HEK293 (cell line): ENCODE data around the gene ISM1.

Source experiments
- CTCF ChIA-PET: fragments of 350-600 bp; formaldehyde crosslinking; extraction: SDS; loops from one replicate; lab custom pipeline; 2021; ENCODE audit warnings: antibody characterized with exemption; lab: Yijun Ruan, JAX
- POLR2A ChIA-PET: fragments of 300-600 bp; formaldehyde crosslinking; extraction: SDS; loops from one replicate; lab custom pipeline; 2020; ENCODE audit warnings: antibody characterized with exemption, inconsistent platforms; lab: Yijun Ruan, JAX
- H3K27ac ChIP-seq: fragments of 200-500 bp; sonication (Bioruptor generic); 2 replicates; pipeline ENCODE4 v1.5.1; 2014; ENCODE audit warnings: low read depth, low read length, control low read depth, inconsistent platforms; ENCODE audit errors: extremely low read depth
- H3K36me3 ChIP-seq, 2 experiments: fragments of 200-500 bp in 1 of 2; sonication (Bioruptor generic) in 1 of 2; 1 replicate in 1 of 2; 2 replicates in 1 of 2; pipeline ENCODE4 v1.5.1; 2014 to 2017; ENCODE audit warnings: inconsistent platforms in 2 of 2, low read length in 2 of 2; ENCODE audit not compliant: control insufficient read depth in 2 of 2, insufficient read depth in 1 of 2
- H3K4me1 ChIP-seq: fragments of 200-500 bp; sonication (Bioruptor generic); 2 replicates; pipeline ENCODE4 v1.5.1; 2014; ENCODE audit warnings: mild to moderate bottlenecking, low read length, inconsistent platforms; ENCODE audit not compliant: control insufficient read depth, insufficient read depth
- H3K4me3 ChIP-seq: 2 replicates; pipeline ENCODE4 v1.5.1; 2011; ENCODE audit warnings: low read depth, mild to moderate bottlenecking, control low read depth, low read length, moderate library complexity
- H3K9me3 ChIP-seq: fragments of 200-500 bp; sonication (Bioruptor generic); 2 replicates; pipeline ENCODE4 v1.5.1; 2014; ENCODE audit warnings: low read depth, low read length, inconsistent platforms; ENCODE audit not compliant: control insufficient read depth, insufficient read depth
- EGR2 ChIP-seq: fragments of 450-650 bp; formaldehyde crosslinking; IDR thresholded peaks from 2 replicates; pipeline ENCODE4 v1.5.1; 2016; ENCODE audit warnings: low read depth, missing biosample characterization, missing genetic modification characterization
- GFI1B ChIP-seq: fragments of 450-650 bp; formaldehyde crosslinking; IDR thresholded peaks from 2 replicates; pipeline ENCODE4 v1.5.1; 2016; ENCODE audit warnings: missing biosample characterization, missing genetic modification characterization
- GLIS2 ChIP-seq: fragments of 450-650 bp; formaldehyde crosslinking; IDR thresholded peaks from 2 replicates; pipeline ENCODE4 v1.5.1; 2016; ENCODE audit warnings: missing biosample characterization, missing genetic modification characterization
- KLF8 ChIP-seq: fragments of 450-650 bp; formaldehyde crosslinking; IDR thresholded peaks from 2 replicates; pipeline ENCODE4 v1.5.1; 2016; ENCODE audit warnings: missing biosample characterization, missing genetic modification characterization
- OSR2 ChIP-seq: fragments of 450-650 bp; formaldehyde crosslinking; IDR thresholded peaks from 2 replicates; pipeline ENCODE4 v1.5.1; 2016; ENCODE audit warnings: missing biosample characterization, missing genetic modification characterization
- SP3 ChIP-seq: fragments of 450-650 bp; formaldehyde crosslinking; IDR thresholded peaks from 2 replicates; pipeline ENCODE4 v1.5.1; 2016; ENCODE audit warnings: missing biosample characterization, missing genetic modification characterization
- YY1 ChIP-seq: fragments of 450-650 bp; formaldehyde crosslinking; IDR thresholded peaks from 2 replicates; pipeline ENCODE4 v1.5.1; 2018; ENCODE audit warnings: missing biosample characterization, missing genetic modification characterization
- ZBTB17 ChIP-seq: fragments of 450-650 bp; formaldehyde crosslinking; IDR thresholded peaks from 2 replicates; pipeline ENCODE4 v1.5.1; 2016; ENCODE audit warnings: missing biosample characterization, missing genetic modification characterization
- ZBTB20 ChIP-seq: fragments of 450-650 bp; formaldehyde crosslinking; IDR thresholded peaks from 2 replicates; pipeline ENCODE4 v1.5.1; 2016; ENCODE audit warnings: missing biosample characterization, missing genetic modification characterization
- ZBTB8A ChIP-seq: fragments of 450-650 bp; formaldehyde crosslinking; IDR thresholded peaks from 2 replicates; pipeline ENCODE4 v1.5.1; 2016; ENCODE audit warnings: missing biosample characterization, missing genetic modification characterization
- ZFHX2 ChIP-seq: fragments of 450-650 bp; formaldehyde crosslinking; conservative IDR thresholded peaks from 2 replicates; pipeline ENCODE4 v1.5.1; 2016; ENCODE audit warnings: missing biosample characterization, missing genetic modification characterization
- ZNF335 ChIP-seq: fragments of 450-650 bp; formaldehyde crosslinking; conservative IDR thresholded peaks from 2 replicates; pipeline ENCODE4 v1.5.1; 2016; ENCODE audit warnings: missing biosample characterization, missing genetic modification characterization
- ZNF561 ChIP-seq: fragments of 450-650 bp; IDR thresholded peaks from 2 replicates; pipeline ENCODE4 v1.5.1; 2018; ENCODE audit warnings: missing biosample characterization, missing genetic modification characterization, borderline replicate concordance
- ZSCAN30 ChIP-seq: fragments of 450-650 bp; IDR thresholded peaks from 2 replicates; pipeline ENCODE4 v1.5.1; 2018; ENCODE audit warnings: missing biosample characterization, mild to moderate bottlenecking, missing genetic modification characterization, moderate library complexity
- TF ChIP-seq, protein P1 (sequence below): fragments of 450-650 bp; IDR thresholded peaks from 2 replicates; pipeline ENCODE4 v1.5.1; 2018; ENCODE audit warnings: missing biosample characterization, mild to moderate bottlenecking, missing genetic modification characterization
- TF ChIP-seq, protein P2 (sequence below): fragments of 450-650 bp; formaldehyde crosslinking; IDR thresholded peaks from 2 replicates; pipeline ENCODE4 v1.5.1; 2016; ENCODE audit warnings: missing biosample characterization, missing genetic modification characterization, low read depth
- TF ChIP-seq, protein P3 (sequence below): fragments of 450-650 bp; formaldehyde crosslinking; optimal IDR thresholded peaks from 2 replicates; pipeline ENCODE3; 2016; ENCODE audit warnings: missing biosample characterization, mild to moderate bottlenecking, missing genetic modification characterization
- TF ChIP-seq, protein P4 (sequence below): fragments of 450-650 bp; formaldehyde crosslinking; IDR thresholded peaks from 2 replicates; pipeline ENCODE4 v1.5.1; 2016; ENCODE audit warnings: missing biosample characterization, missing genetic modification characterization
- TF ChIP-seq, protein P5 (sequence below): fragments of 450-650 bp; formaldehyde crosslinking; IDR thresholded peaks from 2 replicates; pipeline ENCODE4 v1.5.1; 2016; ENCODE audit warnings: missing biosample characterization, missing genetic modification characterization
- TF ChIP-seq, protein P6 (sequence below): fragments of 450-650 bp; formaldehyde crosslinking; IDR thresholded peaks from 2 replicates; pipeline ENCODE4 v1.5.1; 2016; ENCODE audit warnings: missing biosample characterization, missing genetic modification characterization
- TF ChIP-seq, protein P7 (sequence below): fragments of 450-650 bp; IDR thresholded peaks from 2 replicates; pipeline ENCODE4 v1.5.1; 2018; ENCODE audit warnings: missing biosample characterization, missing genetic modification characterization

ISM1 gene

DNA sequence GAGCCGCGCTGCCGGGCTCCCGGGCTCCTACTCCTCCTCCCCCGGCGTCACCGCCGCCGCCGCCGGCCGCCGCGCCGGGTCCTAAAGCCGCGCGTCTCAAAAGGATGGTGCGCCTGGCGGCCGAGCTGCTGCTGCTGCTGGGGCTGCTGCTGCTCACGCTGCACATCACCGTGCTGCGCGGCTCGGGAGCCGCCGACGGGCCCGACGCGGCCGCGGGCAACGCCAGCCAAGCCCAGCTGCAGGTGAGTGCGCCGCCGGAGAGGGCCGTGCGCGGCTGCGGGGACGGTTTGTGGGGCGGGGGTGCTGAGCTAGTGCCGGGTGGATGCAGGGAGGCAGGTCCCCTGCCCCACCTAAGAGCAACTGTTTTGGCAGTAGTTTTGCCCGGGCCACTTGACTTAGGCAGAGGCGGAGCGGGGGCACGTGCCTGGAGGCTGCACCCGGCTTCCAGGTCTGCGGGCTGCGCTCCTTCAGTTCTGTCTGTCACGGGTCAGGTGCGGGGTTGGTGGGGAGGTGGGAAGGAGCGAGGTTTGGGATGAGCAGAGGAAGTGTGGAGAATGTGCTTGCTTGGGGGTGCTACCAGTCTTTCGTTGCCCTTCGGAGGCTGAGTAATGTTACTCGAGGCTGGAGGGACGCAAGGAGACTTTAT is 722 bp downstream of the ISM1 start:
- 0 out of 2 replicates have a peak, but pooled peaks cover 2% of the 10 kb centered on the region for H3K4me1 ChIP-seq
- H3K4me3 ChIP-seq = peak overlapping the region; percentile 53
- TF ChIP-seq, protein P1, sequence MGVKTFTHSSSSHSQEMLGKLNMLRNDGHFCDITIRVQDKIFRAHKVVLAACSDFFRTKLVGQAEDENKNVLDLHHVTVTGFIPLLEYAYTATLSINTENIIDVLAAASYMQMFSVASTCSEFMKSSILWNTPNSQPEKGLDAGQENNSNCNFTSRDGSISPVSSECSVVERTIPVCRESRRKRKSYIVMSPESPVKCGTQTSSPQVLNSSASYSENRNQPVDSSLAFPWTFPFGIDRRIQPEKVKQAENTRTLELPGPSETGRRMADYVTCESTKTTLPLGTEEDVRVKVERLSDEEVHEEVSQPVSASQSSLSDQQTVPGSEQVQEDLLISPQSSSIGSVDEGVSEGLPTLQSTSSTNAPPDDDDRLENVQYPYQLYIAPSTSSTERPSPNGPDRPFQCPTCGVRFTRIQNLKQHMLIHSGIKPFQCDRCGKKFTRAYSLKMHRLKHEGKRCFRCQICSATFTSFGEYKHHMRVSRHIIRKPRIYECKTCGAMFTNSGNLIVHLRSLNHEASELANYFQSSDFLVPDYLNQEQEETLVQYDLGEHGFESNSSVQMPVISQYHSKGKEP = 0 out of 2 replicates have a peak, but pooled peaks have one; percentile 43
- TF ChIP-seq OSR2 (tag by site-specific recombination) (peak; percentile 72), ZNF335 (tag by site-specific recombination) (peak; percentile 66), ZSCAN30 (tag by site-specific recombination) (0 out of 2 replicates have a peak, but pooled peaks have one; percentile 78), ZBTB17 (tag by site-specific recombination) (peak; percentile 61; the same call in 1 of the 2 replicates), KLF8 (tag by site-specific recombination) (peak; percentile 19; the same call in 1 of the 2 replicates), SP3 (tag by site-specific recombination) (no peak), EGR2 (peak; percentile 78), YY1 (tag by site-specific recombination) (no peak), ZNF561 (tag by site-specific recombination) (peak; percentile 69; the same call in 1 of the 2 replicates), ZBTB20 (tag by site-specific recombination) (peak; percentile 85), ZFHX2 (peak; percentile 79), GLIS2 (peak; percentile 43; the same call in 1 of the 2 replicates), GFI1B (tag by site-specific recombination) (no peak), ZBTB8A (tag by site-specific recombination) (peak; percentile 38; the same call in 1 of the 2 replicates)
- TF ChIP-seq, protein P2, sequence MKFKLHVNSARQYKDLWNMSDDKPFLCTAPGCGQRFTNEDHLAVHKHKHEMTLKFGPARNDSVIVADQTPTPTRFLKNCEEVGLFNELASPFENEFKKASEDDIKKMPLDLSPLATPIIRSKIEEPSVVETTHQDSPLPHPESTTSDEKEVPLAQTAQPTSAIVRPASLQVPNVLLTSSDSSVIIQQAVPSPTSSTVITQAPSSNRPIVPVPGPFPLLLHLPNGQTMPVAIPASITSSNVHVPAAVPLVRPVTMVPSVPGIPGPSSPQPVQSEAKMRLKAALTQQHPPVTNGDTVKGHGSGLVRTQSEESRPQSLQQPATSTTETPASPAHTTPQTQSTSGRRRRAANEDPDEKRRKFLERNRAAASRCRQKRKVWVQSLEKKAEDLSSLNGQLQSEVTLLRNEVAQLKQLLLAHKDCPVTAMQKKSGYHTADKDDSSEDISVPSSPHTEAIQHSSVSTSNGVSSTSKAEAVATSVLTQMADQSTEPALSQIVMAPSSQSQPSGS (tag by site-specific recombination) = no peak
- TF ChIP-seq, protein P3, sequence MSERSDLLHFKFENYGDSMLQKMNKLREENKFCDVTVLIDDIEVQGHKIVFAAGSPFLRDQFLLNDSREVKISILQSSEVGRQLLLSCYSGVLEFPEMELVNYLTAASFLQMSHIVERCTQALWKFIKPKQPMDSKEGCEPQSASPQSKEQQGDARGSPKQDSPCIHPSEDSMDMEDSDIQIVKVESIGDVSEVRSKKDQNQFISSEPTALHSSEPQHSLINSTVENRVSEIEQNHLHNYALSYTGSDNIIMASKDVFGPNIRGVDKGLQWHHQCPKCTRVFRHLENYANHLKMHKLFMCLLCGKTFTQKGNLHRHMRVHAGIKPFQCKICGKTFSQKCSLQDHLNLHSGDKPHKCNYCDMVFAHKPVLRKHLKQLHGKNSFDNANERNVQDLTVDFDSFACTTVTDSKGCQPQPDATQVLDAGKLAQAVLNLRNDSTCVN (tag by site-specific recombination) = peak; percentile 60
- TF ChIP-seq, protein P4, sequence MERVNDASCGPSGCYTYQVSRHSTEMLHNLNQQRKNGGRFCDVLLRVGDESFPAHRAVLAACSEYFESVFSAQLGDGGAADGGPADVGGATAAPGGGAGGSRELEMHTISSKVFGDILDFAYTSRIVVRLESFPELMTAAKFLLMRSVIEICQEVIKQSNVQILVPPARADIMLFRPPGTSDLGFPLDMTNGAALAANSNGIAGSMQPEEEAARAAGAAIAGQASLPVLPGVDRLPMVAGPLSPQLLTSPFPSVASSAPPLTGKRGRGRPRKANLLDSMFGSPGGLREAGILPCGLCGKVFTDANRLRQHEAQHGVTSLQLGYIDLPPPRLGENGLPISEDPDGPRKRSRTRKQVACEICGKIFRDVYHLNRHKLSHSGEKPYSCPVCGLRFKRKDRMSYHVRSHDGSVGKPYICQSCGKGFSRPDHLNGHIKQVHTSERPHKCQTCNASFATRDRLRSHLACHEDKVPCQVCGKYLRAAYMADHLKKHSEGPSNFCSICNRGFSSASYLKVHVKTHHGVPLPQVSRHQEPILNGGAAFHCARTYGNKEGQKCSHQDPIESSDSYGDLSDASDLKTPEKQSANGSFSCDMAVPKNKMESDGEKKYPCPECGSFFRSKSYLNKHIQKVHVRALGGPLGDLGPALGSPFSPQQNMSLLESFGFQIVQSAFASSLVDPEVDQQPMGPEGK = 0 out of 2 replicates have a peak, but pooled peaks have one; percentile 27
- TF ChIP-seq, protein P5, sequence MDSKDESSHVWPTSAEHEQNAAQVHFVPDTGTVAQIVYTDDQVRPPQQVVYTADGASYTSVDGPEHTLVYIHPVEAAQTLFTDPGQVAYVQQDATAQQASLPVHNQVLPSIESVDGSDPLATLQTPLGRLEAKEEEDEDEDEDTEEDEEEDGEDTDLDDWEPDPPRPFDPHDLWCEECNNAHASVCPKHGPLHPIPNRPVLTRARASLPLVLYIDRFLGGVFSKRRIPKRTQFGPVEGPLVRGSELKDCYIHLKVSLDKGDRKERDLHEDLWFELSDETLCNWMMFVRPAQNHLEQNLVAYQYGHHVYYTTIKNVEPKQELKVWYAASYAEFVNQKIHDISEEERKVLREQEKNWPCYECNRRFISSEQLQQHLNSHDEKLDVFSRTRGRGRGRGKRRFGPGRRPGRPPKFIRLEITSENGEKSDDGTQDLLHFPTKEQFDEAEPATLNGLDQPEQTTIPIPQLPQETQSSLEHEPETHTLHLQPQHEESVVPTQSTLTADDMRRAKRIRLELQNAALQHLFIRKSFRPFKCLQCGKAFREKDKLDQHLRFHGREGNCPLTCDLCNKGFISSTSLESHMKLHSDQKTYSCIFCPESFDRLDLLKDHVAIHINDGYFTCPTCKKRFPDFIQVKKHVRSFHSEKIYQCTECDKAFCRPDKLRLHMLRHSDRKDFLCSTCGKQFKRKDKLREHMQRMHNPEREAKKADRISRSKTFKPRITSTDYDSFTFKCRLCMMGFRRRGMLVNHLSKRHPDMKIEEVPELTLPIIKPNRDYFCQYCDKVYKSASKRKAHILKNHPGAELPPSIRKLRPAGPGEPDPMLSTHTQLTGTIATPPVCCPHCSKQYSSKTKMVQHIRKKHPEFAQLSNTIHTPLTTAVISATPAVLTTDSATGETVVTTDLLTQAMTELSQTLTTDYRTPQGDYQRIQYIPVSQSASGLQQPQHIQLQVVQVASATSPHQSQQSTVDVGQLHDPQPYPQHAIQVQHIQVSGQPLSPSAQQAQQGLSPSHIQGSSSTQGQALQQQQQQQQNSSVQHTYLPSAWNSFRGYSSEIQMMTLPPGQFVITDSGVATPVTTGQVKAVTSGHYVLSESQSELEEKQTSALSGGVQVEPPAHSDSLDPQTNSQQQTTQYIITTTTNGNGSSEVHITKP (tag by site-specific recombination) = peak; percentile 49; the same call in 1 of the 2 replicates
- TF ChIP-seq, protein P6, sequence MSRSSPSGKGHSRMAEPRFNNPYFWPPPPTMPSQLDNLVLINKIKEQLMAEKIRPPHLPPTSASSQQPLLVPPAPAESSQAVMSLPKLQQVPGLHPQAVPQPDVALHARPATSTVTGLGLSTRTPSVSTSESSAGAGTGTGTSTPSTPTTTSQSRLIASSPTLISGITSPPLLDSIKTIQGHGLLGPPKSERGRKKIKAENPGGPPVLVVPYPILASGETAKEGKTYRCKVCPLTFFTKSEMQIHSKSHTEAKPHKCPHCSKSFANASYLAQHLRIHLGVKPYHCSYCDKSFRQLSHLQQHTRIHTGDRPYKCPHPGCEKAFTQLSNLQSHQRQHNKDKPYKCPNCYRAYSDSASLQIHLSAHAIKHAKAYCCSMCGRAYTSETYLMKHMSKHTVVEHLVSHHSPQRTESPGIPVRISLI (tag by site-specific recombination) = no peak
- TF ChIP-seq, protein P7, sequence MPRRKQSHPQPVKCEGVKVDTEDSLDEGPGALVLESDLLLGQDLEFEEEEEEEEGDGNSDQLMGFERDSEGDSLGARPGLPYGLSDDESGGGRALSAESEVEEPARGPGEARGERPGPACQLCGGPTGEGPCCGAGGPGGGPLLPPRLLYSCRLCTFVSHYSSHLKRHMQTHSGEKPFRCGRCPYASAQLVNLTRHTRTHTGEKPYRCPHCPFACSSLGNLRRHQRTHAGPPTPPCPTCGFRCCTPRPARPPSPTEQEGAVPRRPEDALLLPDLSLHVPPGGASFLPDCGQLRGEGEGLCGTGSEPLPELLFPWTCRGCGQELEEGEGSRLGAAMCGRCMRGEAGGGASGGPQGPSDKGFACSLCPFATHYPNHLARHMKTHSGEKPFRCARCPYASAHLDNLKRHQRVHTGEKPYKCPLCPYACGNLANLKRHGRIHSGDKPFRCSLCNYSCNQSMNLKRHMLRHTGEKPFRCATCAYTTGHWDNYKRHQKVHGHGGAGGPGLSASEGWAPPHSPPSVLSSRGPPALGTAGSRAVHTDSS (tag by site-specific recombination) = 0 out of 2 replicates have a peak, but pooled peaks have one; percentile 11
- TF ChIP-seq, all 188 proteins: peak for 16
- Histone ChIP-seq H3K27ac (peak overlapping the region; percentile 49; the same call in 1 of the 2 replicates), H3K9me3 (no peaks in the 10 kb centered on the region), H3K36me3 (no peaks in the 10 kb centered on the region)
- CTCF ChIA-PET = interaction anchor here (1.0 kb wide), 1 partner anchor 9 kb away, joined by 3 read pairs; no protein-coding TSS in a partner anchor
- POLR2A ChIA-PET = no interaction called here
